Measurements from ENCODE around the gene MAPK8.

- TF ChIP-seq CTCF (IDR thresholded peaks at IDR 0.05) = no peak
- no peak for TF ChIP-seq ATF3 (CRISPR knock-in tag; conservative IDR thresholded peaks at IDR 0.05)
These were observed 6.8 kb upstream of the MAPK8 start for GRCh38 chr10:48299692-48300091.
